RWPE2 (cell line): ENCODE results near the gene SEM1.

Experiments used
- ATAC-seq: fragments of 200-7000 bp; cut with Tn5 transposase; 3 replicates; pipeline ENCODE4 v1.9.1; 2021; ENCODE audit warnings: low read depth
- DNase-seq: peaks from one replicate; pipeline ENCODE4 v3.0.0-alpha.2; 2020; ENCODE audit warnings: low spot score
- H3K27ac ChIP-seq: fragments of 450-650 bp; 2 replicates; pipeline ENCODE4 v1.5.1; 2017; ENCODE audit warnings: mild to moderate bottlenecking; ENCODE audit not compliant: poor library complexity, severe bottlenecking
- H3K27me3 ChIP-seq: fragments of 250-450 bp; sonication (Bioruptor Pico); 2 replicates; pipeline ENCODE4 v1.5.1; 2021; ENCODE audit warnings: mild to moderate bottlenecking, moderate library complexity; ENCODE audit not compliant: insufficient read depth, poor library complexity, severe bottlenecking
- H3K36me3 ChIP-seq: fragments of 250-450 bp; sonication (Bioruptor Pico); 2 replicates; pipeline ENCODE4 v1.5.1; 2020; ENCODE audit warnings: low read depth, mild to moderate bottlenecking, moderate library complexity
- H3K4me1 ChIP-seq: fragments of 250-450 bp; sonication (Bioruptor Pico); 2 replicates; pipeline ENCODE4 v1.5.1; 2021; ENCODE audit warnings: mild to moderate bottlenecking, moderate library complexity; ENCODE audit not compliant: insufficient read depth, poor library complexity, severe bottlenecking
- H3K4me3 ChIP-seq: fragments of 250-450 bp; sonication (Bioruptor Pico); 2 replicates; pipeline ENCODE4 v1.5.1; 2021; ENCODE audit warnings: mild to moderate bottlenecking, moderate library complexity; ENCODE audit not compliant: severe bottlenecking
- H3K9me3 ChIP-seq: fragments of 250-450 bp; sonication (Bioruptor Pico); 2 replicates; pipeline ENCODE4 v1.5.1; 2021; ENCODE audit warnings: mild to moderate bottlenecking, moderate library complexity; ENCODE audit not compliant: severe bottlenecking
- CTCF ChIP-seq: fragments of 450-650 bp; IDR thresholded peaks from one replicate; pipeline ENCODE4 v1.5.1; 2017; ENCODE audit warnings: mild to moderate bottlenecking, moderate library complexity; ENCODE audit not compliant: poor library complexity, severe bottlenecking

Gene SEM1

GRCh38 chr7:96739167-96739566, 29.5 kb upstream of the SEM1 start:
- Histone ChIP-seq H3K9me3 (no peaks in the 10 kb centered on the region), H3K36me3 (no peaks in the 10 kb centered on the region), H3K4me1 (no peaks in the 10 kb centered on the region), H3K27ac (no peak overlapping the region), H3K27me3 (peaks cover 4% of the 10 kb centered on the region), H3K4me3 (no peak overlapping the region)
- TF ChIP-seq CTCF: no peak
- DNase-seq: no peak
- no peak for ATAC-seq

- H3K27ac ChIP-seq: no peak overlapping the region
- H3K4me3 ChIP-seq: no peak overlapping the region
- no peaks in the 10 kb centered on the region for H3K36me3 ChIP-seq
- ATAC-seq (no peak), DNase-seq (no peak)
- no peak for TF ChIP-seq CTCF
- no peaks in the 10 kb centered on the region for H3K9me3 ChIP-seq
- H3K27me3 ChIP-seq: peaks cover 4% of the 10 kb centered on the region
- no peaks in the 10 kb centered on the region for H3K4me1 ChIP-seq
These were observed 29.1 kb upstream of the SEM1 start for GRCh38 chr7:96738705-96739104.

- no peaks in the 10 kb centered on the region for H3K9me3 ChIP-seq
- ATAC-seq (no peak), DNase-seq (no peak)
- TF ChIP-seq CTCF: no peak
- H3K27ac ChIP-seq: no peak overlapping the region
- H3K4me1 ChIP-seq: no peaks in the 10 kb centered on the region
- H3K4me3 ChIP-seq: no peak overlapping the region
- H3K36me3 ChIP-seq: no peaks in the 10 kb centered on the region
- peaks cover 4% of the 10 kb centered on the region for H3K27me3 ChIP-seq
These were observed 28.0 kb upstream of the SEM1 start for GRCh38 chr7:96737545-96738050.

- no peaks in the 10 kb centered on the region for H3K9me3 ChIP-seq
- no peak overlapping the region for H3K4me3 ChIP-seq
- ATAC-seq: peak; percentile 35; the same call in 1 of the 3 replicates
- TF ChIP-seq CTCF: no peak
- peaks cover 9% of the 10 kb centered on the region for H3K4me1 ChIP-seq
- H3K27ac ChIP-seq: no peak overlapping the region
- no peak for DNase-seq
- no peaks in the 10 kb centered on the region for H3K27me3 ChIP-seq
- H3K36me3 ChIP-seq: no peaks in the 10 kb centered on the region
These were observed 24.7 kb upstream of the SEM1 start for GRCh38 chr7:96734343-96734742.

- H3K4me3 ChIP-seq: no peak overlapping the region
- H3K9me3 ChIP-seq: no peaks in the 10 kb centered on the region
- ATAC-seq (peak; percentile 63), DNase-seq (no peak)
- H3K36me3 ChIP-seq: no peaks in the 10 kb centered on the region
- no peak for TF ChIP-seq CTCF
- peak overlapping the region; percentile 28 for H3K27ac ChIP-seq
- no peaks in the 10 kb centered on the region for H3K27me3 ChIP-seq
- H3K4me1 ChIP-seq: peaks cover 27% of the 10 kb centered on the region
These were observed 20.2 kb upstream of the SEM1 start for GRCh38 chr7:96729820-96730219.
